SK-N-MC (cell line): ENCODE measurements around the gene RSRC1.
"Not testable (repeated sequence)": the region's sequence is repeated elsewhere in the genome, so short reads cannot be mapped to it uniquely, and the experiment has no call there.

ENCODE experiments used
- EZH2 ChIP-seq: fragments of 200-600 bp; sonication (generic); IDR thresholded peaks from one replicate; pipeline ENCODE4 v1.6.1; 2017; ENCODE audit warnings: antibody characterized with exemption
- POLR2AphosphoS5 ChIP-seq: IDR thresholded peaks from 2 replicates; pipeline ENCODE4 v1.6.1; 2012; ENCODE audit warnings: mild to moderate bottlenecking, low read depth, low read length, borderline replicate concordance

- TF ChIP-seq EZH2, POLR2AphosphoS5: not testable (repeated sequence)
These were observed 385.6 kb downstream of the RSRC1 start for GRCh38 chr3:158495398-158495902.
